WERI-Rb-1 (cell line): ENCODE measurements around the gene UGT1A7.
A peak's percentile ranks its signal among the peaks of the same experiment; 100 is the strongest.

ENCODE experiments used
- DNase-seq: peaks from one replicate; pipeline ENCODE4 v3.0.0-alpha.2; 2020
- H3K27ac ChIP-seq: fragments of 250-450 bp; sonication (Bioruptor Pico); 2 replicates; pipeline ENCODE4 v1.5.1; 2020; ENCODE audit warnings: mild to moderate bottlenecking, moderate library complexity
- H3K27me3 ChIP-seq: fragments of 250-450 bp; sonication (Bioruptor Pico); 2 replicates; pipeline ENCODE4 v1.5.1; 2021; ENCODE audit warnings: mild to moderate bottlenecking, low read depth, moderate library complexity; ENCODE audit not compliant: insufficient read depth, severe bottlenecking
- H3K36me3 ChIP-seq: fragments of 250-450 bp; sonication (Bioruptor Pico); 2 replicates; pipeline ENCODE4 v1.5.1; 2020; ENCODE audit warnings: mild to moderate bottlenecking, moderate library complexity
- H3K4me3 ChIP-seq: 2 replicates; pipeline ENCODE4 v1.5.1; 2011; ENCODE audit warnings: low read depth, mild to moderate bottlenecking, control low read depth, low read length
- H3K9me3 ChIP-seq: fragments of 250-450 bp; sonication (Bioruptor Pico); 2 replicates; pipeline ENCODE4 v1.5.1; 2021; ENCODE audit warnings: mild to moderate bottlenecking, moderate library complexity; ENCODE audit not compliant: severe bottlenecking
- CTCF ChIP-seq: IDR thresholded peaks from 2 replicates; pipeline ENCODE4 v1.5.1; 2011; ENCODE audit warnings: low read depth, mild to moderate bottlenecking, control low read depth, inconsistent platforms, low read length

Gene UGT1A7

GRCh38 chr2:233816771-233817170, 135.1 kb downstream of the UGT1A7 start:
- peak; percentile 0 for DNase-seq
- Histone ChIP-seq H3K4me3 (no peak overlapping the region), H3K9me3 (no peaks in the 10 kb centered on the region), H3K27me3 (no peaks in the 10 kb centered on the region), H3K36me3 (no peaks in the 10 kb centered on the region), H3K27ac (no peak overlapping the region)
- no peak for TF ChIP-seq CTCF

GRCh38 chr2:233817361-233817911, 135.7 kb downstream of the UGT1A7 start:
- Histone ChIP-seq H3K27ac (no peak overlapping the region), H3K4me3 (no peak overlapping the region), H3K9me3 (no peaks in the 10 kb centered on the region), H3K27me3 (no peaks in the 10 kb centered on the region), H3K36me3 (no peaks in the 10 kb centered on the region)
- TF ChIP-seq CTCF, result no peak
- no peak for DNase-seq

- no peak overlapping the region for H3K27ac ChIP-seq
- no peak for TF ChIP-seq CTCF
- no peaks in the 10 kb centered on the region for H3K27me3 ChIP-seq
- H3K4me3 ChIP-seq, result no peak overlapping the region
- H3K9me3 ChIP-seq, result no peaks in the 10 kb centered on the region
- DNase-seq, result peak; percentile 4
- no peaks in the 10 kb centered on the region for H3K36me3 ChIP-seq
These were observed 136.4 kb downstream of the UGT1A7 start for GRCh38 chr2:233817995-233818638.

GRCh38 chr2:233818639-233819621, 137.2 kb downstream of the UGT1A7 start:
- peak; percentile 2 for DNase-seq
- Histone ChIP-seq H3K27ac (no peak overlapping the region), H3K27me3 (no peaks in the 10 kb centered on the region), H3K4me3 (no peak overlapping the region), H3K36me3 (no peaks in the 10 kb centered on the region), H3K9me3 (no peaks in the 10 kb centered on the region)
- no peak for TF ChIP-seq CTCF

- Histone ChIP-seq H3K4me3 (no peak overlapping the region), H3K9me3 (no peaks in the 10 kb centered on the region), H3K36me3 (no peaks in the 10 kb centered on the region), H3K27me3 (no peaks in the 10 kb centered on the region), H3K27ac (no peak overlapping the region)
- TF ChIP-seq CTCF, result no peak
- DNase-seq, result peak; percentile 1
These were observed 138.4 kb downstream of the UGT1A7 start for GRCh38 chr2:233819884-233820773.
